Psoas muscle (tissue), 8 donors: ENCODE data around the gene CDC14A. TPM values are rescaled to one million over a fixed set of nuclear protein-coding genes. Genes with fewer than 3 reads are reported as not detected.

ENCODE experiments used
- ATAC-seq, 4 donors: fragments of 200-7000 bp; cut with Tn5 transposase; one replicate each; pipeline ENCODE4 v1.9.1; 2020; ENCODE audit warnings: moderate library complexity in 3 of 4, mild to moderate bottlenecking in 2 of 4
- DNase-seq, 2 donors: peaks; one replicate each; pipeline ENCODE4 v3.0.0-alpha.2; 2020
- H3K27ac ChIP-seq: fragments of 200-600 bp; one replicate; pipeline ENCODE4 v1.8.0; 2022
- H3K27me3 ChIP-seq, 3 donors: fragments of 200-600 bp in 1 of 3; one replicate each; pipeline versions ENCODE4 v1.6.1 to v1.8.0; 2013 to 2022; ENCODE audit warnings: low read length in 2 of 3, mild to moderate bottlenecking in 2 of 3, moderate library complexity in 1 of 3; ENCODE audit not compliant: insufficient read depth in 3 of 3
- H3K36me3 ChIP-seq, 2 donors: fragments of 200-600 bp in 1 of 2; one replicate each; pipeline versions ENCODE4 v1.6.1 to v1.8.0; 2013 to 2022; ENCODE audit warnings: low read depth in 1 of 2, mild to moderate bottlenecking in 1 of 2, moderate library complexity in 1 of 2; ENCODE audit not compliant: insufficient read depth in 1 of 2
- H3K4me1 ChIP-seq: fragments of 200-600 bp; one replicate; pipeline ENCODE4 v1.8.0; 2022
- H3K4me3 ChIP-seq: fragments of 200-600 bp; one replicate; pipeline ENCODE4 v1.8.0; 2022; ENCODE audit warnings: mild to moderate bottlenecking
- H3K9me3 ChIP-seq: fragments of 200-600 bp; one replicate; pipeline ENCODE4 v1.8.0; 2022
- CTCF ChIP-seq: fragments of 200-600 bp; IDR thresholded peaks from one replicate; pipeline ENCODE4 v1.8.0; 2022; ENCODE audit warnings: antibody characterized with exemption
- WGBS, 3 donors: extraction: QIAGEN DNeasy Blood & Tissue Kit; methylation state at CpG; one replicate each; pipeline versions ENCODE4 v1.1.6 to v1.1.7; 2013; 5-methylcytosine and 5-hydroxymethylcytosine counted together
- intact Hi-C, 2 donors: fragments of 100-400 bp; cut with DNase I; formaldehyde crosslinking; loops; one replicate each; pipeline versions ENCODE4 v1.11.0 to v1.14.2; 2022
- polyA plus RNA-seq, 3 donors: library from polyadenylated mRNA; stranded (reverse); fragments of 200-250 nt; gene quantifications; one replicate each; pipeline ENCODE4 v1.2.3, GENCODE V29; 2013
- total RNA-seq, 4 donors: library from RNA; stranded (reverse); fragmentation: NEBNext Ultra II Directional in 2 of 4; extraction: Animal tissue kit (Norgen Biotek cat#: 25700) in 2 of 4; gene quantifications; one replicate each; pipeline versions ENCODE4 v1.2.1 to v1.2.4, GENCODE V29; 2021 to 2023
- donor health status: healthy with polysubstance abuse.
- donor health status: DM: no; HTN: no; CAD: no; lungs with moderate emphysema.
- donor health status: Bipolar disorder and iron deficiency.
- donor health status: healthy.
- donor health status: DM: yes; HTN: yes; CAD: no.
- donor health status: DM: no; HTN: no; CAD: no.
- donor health status: DM: no; HTN: no; CAD: no.
- donor health status: DM: yes; HTN: yes; CAD: no.

Gene CDC14A
- total and polyA plus RNA-seq, 7 donors, result 0.44 to 5.5 (median 2.3) TPM

GRCh38 chr1:100391675-100392074, 39.4 kb downstream of the CDC14A start:
- no peak for TF ChIP-seq CTCF
- no peak for DNase-seq
- H3K36me3 ChIP-seq, result peaks cover 0 to 36% of the 10 kb centered on the region in 2 donors
- no peaks in the 10 kb centered on the region for H3K27me3 ChIP-seq
- 84 to 94% (median 87%) methylated on average over 1 of the region's 1 CpG for WGBS, 3 donors
- intact Hi-C loops, result no loop called here
- no peak overlapping the region for H3K27ac ChIP-seq
- peaks cover 5% of the 10 kb centered on the region for H3K4me1 ChIP-seq
- no peak for ATAC-seq
- H3K9me3 ChIP-seq, result no peaks in the 10 kb centered on the region
- no peak overlapping the region for H3K4me3 ChIP-seq

GRCh38 chr1:100392756-100393155, 40.5 kb downstream of the CDC14A start:
- no peak for TF ChIP-seq CTCF
- DNase-seq, result no peak
- H3K36me3 ChIP-seq, result peaks cover 0 to 36% of the 10 kb centered on the region in 2 donors
- 70 to 78% (median 75%) methylated on average over 5 of the region's 5 CpGs for WGBS, 3 donors
- no peak overlapping the region for H3K4me3 ChIP-seq
- H3K9me3 ChIP-seq, result no peaks in the 10 kb centered on the region
- no peaks in the 10 kb centered on the region for H3K27me3 ChIP-seq
- H3K27ac ChIP-seq, result no peak overlapping the region
- peaks cover 5% of the 10 kb centered on the region for H3K4me1 ChIP-seq
- no peak for ATAC-seq
- intact Hi-C loops, result no loop called here

- peaks cover 5% of the 10 kb centered on the region for H3K4me1 ChIP-seq
- 73 to 83% (median 75%) methylated on average over 1 of the region's 1 CpG for WGBS, 3 donors
These were observed 42.0 kb downstream of the CDC14A start for GRCh38 chr1:100394285-100394684.

GRCh38 chr1:100395913-100396312, 43.6 kb downstream of the CDC14A start:
- intact Hi-C loops, result no loop called here
- DNase-seq (no peak), ATAC-seq (no peak)
- H3K9me3 ChIP-seq, result no peaks in the 10 kb centered on the region
- peaks cover 0 to 32% of the 10 kb centered on the region in 2 donors for H3K36me3 ChIP-seq
- 92 to 98% (median 97%) methylated on average over 5 of the region's 5 CpGs for WGBS, 3 donors
- TF ChIP-seq CTCF, result no peak
- no peak overlapping the region for H3K27ac ChIP-seq
- no peak overlapping the region for H3K4me3 ChIP-seq
- no peaks in the 10 kb centered on the region for H3K27me3 ChIP-seq
- peaks cover 5% of the 10 kb centered on the region for H3K4me1 ChIP-seq

More at GRCh38 chr1:100394285-100394684, 42.0 kb downstream of the CDC14A start:
- Histone ChIP-seq H3K27me3 (no peaks in the 10 kb centered on the region), H3K36me3 (peaks cover 0 to 36% of the 10 kb centered on the region in 2 donors), H3K27ac (no peak overlapping the region), H3K4me3 (no peak overlapping the region), H3K9me3 (no peaks in the 10 kb centered on the region)
- DNase-seq (no peak), ATAC-seq (no peak)
- intact Hi-C loops, result no loop called here
- TF ChIP-seq CTCF, result no peak

GRCh38 chr1:100396651-100397050, 44.3 kb downstream of the CDC14A start:
- peaks cover 0 to 25% of the 10 kb centered on the region in 2 donors for H3K36me3 ChIP-seq
- WGBS, 3 donors, result 88 to 93% (median 89%) methylated on average over 3 of the region's 3 CpGs
- peaks cover 5% of the 10 kb centered on the region for H3K4me1 ChIP-seq
- intact Hi-C loops, result no loop called here
- no peak for ATAC-seq
- no peaks in the 10 kb centered on the region for H3K9me3 ChIP-seq
- H3K27me3 ChIP-seq, result no peaks in the 10 kb centered on the region
- H3K4me3 ChIP-seq, result no peak overlapping the region
- no peak for TF ChIP-seq CTCF
- no peak overlapping the region for H3K27ac ChIP-seq
- DNase-seq, result no peak
